GM11168 (cell line): Measurements from ENCODE around the gene STK16.
"Not testable (repeated sequence)": the region's sequence is repeated elsewhere in the genome, so short reads cannot be mapped to it uniquely, and the experiment has no call there.

Experiments
- in situ Hi-C: fragments of 300-500 bp; cut with MboI; formaldehyde crosslinking; loops from one replicate; pipeline ENCODE4 v1.12.0; 2022; ENCODE audit warnings: low sequenced_read_pairs; ENCODE audit not compliant: unreplicated experiment

Gene STK16

GRCh38 chr2:219285894-219286425 lies 40.7 kb downstream of the STK16 start:
- in situ Hi-C loops: no loop called here

- in situ Hi-C loops: no loop called here
These were observed 41.3 kb downstream of the STK16 start for GRCh38 chr2:219286436-219287115.

- in situ Hi-C loops: not testable (repeated sequence)
These were observed 41.8 kb downstream of the STK16 start for GRCh38 chr2:219287116-219287440.

DNA sequence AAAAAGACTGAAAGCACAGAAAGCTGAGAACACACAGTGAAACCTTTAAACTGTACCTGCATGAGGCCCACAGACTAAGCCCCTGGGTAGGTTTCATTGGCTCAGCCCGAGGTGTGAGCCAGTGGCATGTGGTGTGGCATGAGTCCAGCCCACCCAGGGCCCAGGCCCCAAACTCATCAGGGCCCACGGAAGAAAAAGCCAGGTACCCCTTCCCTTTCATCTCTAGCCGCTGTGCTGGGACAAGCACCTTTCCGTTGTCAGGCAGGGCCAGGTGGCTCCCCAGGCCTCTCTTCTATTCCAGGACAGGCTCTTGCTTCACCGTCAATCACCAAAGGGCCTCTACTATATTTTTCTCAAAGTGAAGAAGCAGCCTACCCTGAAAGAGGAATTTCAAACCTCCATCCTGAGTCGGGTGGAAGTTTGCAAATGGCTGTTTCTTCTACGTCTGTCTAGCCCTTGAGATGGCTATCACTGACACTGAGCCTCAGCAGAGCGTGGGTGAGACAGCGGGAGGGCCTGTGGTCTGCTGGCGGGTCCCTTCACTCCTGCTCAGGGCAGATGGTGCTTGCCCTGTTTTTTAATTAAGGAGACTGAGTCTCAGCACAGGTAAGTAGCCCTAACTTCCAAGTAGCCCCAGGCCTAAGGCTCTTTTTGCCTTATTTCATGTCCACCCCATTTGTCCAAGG lies 42.4 kb downstream of the STK16 start:
- in situ Hi-C loops: no loop called here

DNA sequence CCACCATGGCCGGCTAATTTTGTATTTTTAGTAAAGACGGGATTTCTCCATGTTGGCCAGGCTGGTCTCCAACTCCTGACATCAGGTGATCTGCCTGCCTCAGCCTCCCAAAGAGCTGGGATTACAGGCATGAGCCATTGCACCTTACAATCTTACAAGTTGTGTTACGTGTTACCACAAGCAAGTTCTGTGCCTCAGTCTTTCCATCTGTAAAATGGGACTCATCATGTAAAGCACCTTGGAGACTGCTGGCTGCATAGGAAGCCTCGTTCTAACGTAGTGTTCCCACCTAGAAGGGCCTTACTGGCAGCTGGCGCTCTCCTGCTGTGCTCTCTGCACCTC lies 43.9 kb downstream of the STK16 start:
- in situ Hi-C loops: no loop called here

GRCh38 chr2:219289537-219290361 lies 44.5 kb downstream of the STK16 start:
- in situ Hi-C loops: no loop called here

DNA sequence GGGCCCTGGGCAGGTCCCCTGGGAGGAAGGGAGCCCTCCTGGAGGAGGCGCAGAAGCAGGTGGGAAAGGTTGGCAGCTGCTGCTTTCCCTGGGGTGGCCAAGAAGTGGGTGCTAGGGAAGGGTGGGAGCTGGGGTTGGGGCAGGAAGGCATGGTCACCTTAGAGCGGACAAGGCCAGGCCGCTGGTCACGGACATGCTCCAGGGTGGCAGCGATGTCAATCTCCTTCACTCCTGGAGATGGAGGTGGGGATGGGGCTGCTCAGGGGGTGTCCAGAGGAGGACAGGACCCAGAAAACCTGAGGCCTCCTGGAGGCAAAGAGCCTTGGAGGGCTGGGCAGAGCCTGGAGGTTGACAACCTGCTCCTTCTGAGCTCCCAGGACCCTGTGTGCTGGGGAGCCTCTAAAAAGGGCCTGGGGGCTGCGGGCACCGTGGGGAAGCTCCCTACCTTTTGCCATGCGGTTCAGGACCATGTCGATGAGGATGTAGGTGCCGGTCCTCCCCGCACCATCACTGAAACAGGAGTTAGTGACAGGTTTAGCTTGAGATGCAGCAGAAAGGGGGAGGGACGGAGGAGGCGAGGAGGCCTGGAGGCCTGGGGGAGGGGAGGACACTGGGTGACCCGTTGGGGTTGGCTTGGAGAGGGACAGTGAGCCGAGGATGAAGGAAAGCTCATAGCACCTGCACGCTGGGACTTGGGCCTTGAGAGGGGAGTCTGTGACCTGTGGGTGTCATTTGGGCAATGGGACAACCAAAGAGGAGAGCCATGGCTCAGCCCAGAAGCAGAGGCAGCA lies 45.3 kb downstream of the STK16 start:
- in situ Hi-C loops: no loop called here

DNA sequence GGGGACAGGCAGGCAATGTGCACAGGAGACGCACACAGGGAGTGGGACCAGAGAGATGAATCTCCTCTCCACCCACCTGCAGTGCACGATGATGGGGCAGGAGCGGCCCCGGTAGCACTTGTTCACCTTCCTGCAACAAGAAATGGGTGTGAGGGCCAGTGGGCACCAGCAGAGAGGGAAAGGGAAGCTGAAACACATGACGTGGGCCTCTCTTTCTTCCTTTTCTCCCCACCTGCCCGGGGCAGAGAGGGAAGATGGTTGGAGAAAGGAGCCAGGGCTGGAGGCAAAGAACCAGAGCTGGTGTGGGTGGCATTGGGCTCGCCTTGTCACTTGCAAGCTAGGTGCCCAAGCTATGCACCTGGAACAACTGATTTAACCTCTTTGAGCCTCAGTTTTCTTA lies 46.1 kb downstream of the STK16 start:
- in situ Hi-C loops: no loop called here

DNA sequence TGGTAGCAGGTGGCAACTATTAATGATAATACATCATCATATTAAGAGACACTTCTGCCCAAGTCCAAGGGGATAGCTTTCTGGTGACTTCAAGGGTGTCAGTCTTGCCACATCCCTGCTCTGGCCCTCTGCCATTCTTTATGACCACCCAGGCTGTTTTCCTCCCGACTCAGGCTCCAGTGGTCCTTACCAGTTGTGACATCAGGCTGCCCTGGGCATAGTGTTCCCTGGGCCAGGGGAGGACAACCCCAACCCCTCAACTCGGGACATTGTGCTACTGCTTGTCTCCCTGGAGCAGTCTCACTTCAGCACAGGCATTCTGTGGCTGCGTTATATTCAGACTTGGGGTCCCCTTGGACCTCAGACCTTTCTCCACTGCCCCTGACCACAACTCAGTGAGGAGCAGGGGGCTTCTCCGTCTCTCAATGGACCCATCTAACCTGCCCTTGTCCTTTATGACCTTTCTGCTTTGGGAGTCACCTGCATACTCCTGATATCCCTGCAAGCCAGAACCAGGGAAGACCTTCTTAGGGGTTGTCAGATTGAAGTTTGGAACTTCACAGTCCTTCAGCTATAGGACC lies 46.7 kb downstream of the STK16 start:
- in situ Hi-C loops: no loop called here

GRCh38 chr2:219292616-219293015 lies 47.3 kb downstream of the STK16 start:
- in situ Hi-C loops: no loop called here

DNA sequence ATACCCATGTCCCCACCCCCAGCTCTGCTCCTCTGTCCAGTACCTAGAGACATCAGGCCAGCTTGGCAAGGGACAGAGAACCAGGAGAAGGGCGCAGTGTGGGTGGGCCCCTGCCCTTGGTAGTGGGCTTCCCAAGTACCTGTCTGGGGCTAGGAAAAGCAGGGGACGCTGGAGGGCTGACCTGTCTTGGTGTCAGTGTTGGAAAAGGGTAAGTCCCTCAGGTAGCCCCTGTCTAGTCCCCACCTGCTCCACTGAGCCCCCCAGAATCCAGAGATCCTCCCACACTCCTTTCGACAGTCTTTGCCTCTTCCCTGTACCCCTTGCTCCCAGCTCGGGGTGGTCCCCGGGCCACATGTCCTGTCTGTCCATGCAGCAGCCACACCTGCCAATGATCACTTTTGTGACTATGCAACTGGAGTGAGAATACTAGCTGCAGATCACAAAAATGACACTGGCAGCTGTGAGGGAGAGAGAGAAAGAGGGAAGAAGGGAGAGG lies 48.5 kb downstream of the STK16 start:
- in situ Hi-C loops: no loop called here

- in situ Hi-C loops: no loop called here
These were observed 49.4 kb downstream of the STK16 start for GRCh38 chr2:219294356-219295351.

DNA sequence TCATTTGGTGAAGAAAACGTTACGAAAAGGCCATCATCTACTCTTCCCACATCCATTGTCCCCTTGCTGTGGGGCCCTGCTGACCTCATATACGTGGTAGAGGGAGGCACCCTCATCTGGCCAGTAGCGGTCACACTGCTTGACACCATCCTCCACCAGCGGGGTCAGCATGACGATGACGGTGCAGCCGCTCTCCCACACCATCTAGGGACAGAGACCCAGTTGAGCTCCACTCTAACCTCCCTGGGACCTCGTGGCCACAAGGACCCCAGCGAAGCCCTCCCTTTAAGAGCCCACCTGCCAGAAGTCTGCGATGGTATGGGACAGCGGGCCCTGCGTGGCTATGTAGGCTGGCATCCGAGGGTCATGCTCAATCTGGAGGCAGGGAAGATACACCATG lies 50.9 kb downstream of the STK16 start:
- in situ Hi-C loops: no loop called here

DNA sequence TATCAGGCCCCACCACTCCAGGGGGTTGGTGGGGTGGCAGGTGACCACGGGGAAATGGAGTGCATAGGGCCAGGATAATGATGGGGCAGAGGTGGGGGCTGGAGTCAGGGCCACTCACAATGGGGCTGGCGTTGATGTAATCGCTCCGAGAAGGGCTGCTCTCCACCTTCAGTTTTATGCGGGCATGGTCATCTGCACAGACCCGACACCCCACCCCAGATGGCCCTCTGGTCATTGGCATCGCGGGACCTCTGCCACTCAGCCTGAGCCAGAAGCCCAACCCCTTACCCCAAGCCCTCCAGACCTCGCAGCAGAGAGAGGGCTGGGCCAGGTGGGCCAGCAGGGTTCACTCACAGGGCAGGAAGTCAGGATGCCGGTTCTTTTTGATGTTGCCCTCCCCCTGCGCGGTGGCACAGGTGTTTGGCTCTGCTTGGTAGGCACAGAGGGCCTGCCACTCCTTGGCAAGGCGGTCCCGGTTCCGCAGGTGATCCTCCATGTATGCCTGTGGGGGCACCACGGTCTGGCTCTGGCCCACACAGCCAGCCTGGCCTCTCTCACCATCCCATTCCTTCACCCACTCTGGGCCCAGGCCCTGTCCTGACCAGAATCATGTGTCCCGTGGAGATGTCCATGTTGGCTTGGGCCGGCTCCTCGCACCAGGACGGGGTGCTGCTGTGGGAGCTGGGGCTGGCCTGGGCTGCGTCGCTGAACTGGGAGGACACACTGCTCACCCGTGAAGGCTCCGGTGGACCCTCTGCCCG lies 51.5 kb downstream of the STK16 start:
- in situ Hi-C loops: no loop called here

DNA sequence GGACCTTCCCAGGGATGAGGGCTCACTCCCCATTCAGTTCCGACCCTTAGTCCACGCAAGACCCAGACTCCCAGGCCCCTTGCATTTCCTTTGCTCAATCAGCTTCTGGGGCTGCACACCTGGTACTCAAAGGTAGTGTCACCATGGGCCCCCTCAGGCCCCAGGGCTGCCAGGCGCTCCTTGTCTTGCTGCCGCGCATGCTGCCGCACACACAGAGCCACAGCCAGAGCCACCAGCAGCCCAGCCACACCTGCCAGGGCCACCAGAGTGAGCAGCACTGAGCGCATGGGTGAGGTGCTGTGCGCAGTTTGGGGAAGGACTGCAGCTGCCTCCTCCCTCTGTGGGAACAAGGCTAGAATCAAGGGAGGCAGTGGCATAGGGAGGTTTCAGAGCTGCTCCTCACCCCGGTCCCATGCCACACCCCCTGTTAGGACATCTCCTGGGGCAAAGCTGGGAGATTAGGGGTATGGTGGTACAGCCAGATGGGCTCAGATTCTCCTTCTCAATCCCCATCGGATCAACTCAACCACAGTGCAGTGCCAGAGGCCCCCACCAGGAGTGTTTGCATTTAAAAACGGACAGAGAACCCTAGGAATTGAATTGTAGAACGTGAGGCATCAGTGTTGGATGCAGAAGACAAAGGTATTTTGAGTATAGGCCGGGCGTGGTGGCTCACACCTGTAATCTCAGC lies 52.6 kb downstream of the STK16 start:
- in situ Hi-C loops: no loop called here

DNA sequence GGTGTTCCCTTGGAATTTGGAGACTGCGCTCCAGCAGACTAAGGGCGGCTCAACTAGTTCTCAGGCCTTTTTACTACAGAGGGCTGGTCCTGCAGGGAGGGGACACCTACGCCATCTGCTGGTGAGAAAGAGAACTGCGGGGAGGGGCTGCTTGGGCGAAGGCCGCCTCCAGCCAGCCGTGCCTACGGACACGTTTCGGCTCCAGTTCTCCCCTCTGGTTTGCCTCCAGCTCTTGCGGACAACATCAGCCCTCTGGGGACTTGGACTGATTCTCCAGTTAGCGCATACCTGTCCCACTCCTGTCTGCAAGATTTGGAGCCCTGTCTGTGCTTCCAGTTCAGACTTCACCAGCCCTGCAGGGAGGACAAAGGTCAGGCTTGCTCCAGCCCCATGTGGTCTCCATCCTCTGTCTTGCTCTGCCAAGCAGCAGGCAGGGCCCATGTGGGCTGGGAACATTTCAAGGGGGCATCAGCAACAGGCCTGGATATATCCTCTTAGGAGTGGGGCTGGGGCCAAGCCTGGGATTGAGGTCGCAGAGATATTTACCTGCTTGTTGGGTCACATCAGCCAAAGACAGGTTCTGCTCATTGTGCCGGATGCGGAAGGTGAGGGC lies 53.6 kb downstream of the STK16 start:
- in situ Hi-C loops: no loop called here

- in situ Hi-C loops: no loop called here
These were observed 54.1 kb downstream of the STK16 start for GRCh38 chr2:219299372-219299760.
